KMS-11 (cell line): ENCODE results near the gene MCCC1.
A peak's percentile ranks its signal among the peaks of the same experiment; 100 is the strongest.

Experiments used
- H2AFZ ChIP-seq: fragments of 200-600 bp; sonication (generic); 2 replicates; pipeline ENCODE4 v1.6.1; 2016; ENCODE audit warnings: antibody characterized with exemption, mixed run types, low read depth
- H3K27ac ChIP-seq: fragments of 200-600 bp; sonication (generic); 2 replicates; pipeline ENCODE4 v1.6.1; 2016; ENCODE audit warnings: mild to moderate bottlenecking, mixed run types
- H3K27me3 ChIP-seq: fragments of 200-600 bp; sonication (generic); 2 replicates; pipeline ENCODE4 v1.6.1; 2017; ENCODE audit warnings: mild to moderate bottlenecking, low read depth, mixed run types, moderate library complexity; ENCODE audit not compliant: insufficient read depth
- H3K36me3 ChIP-seq: fragments of 200-600 bp; sonication (generic); 2 replicates; pipeline ENCODE4 v1.6.1; 2017; ENCODE audit warnings: mild to moderate bottlenecking, mixed run types; ENCODE audit not compliant: insufficient read depth
- H3K4me1 ChIP-seq: fragments of 200-600 bp; sonication (generic); 2 replicates; pipeline ENCODE4 v1.6.1; 2016; ENCODE audit warnings: mild to moderate bottlenecking, low read depth, mixed run types; ENCODE audit not compliant: poor library complexity, severe bottlenecking
- H3K4me2 ChIP-seq: fragments of 200-600 bp; sonication (generic); 2 replicates; pipeline ENCODE4 v1.7.0; 2016; ENCODE audit warnings: mild to moderate bottlenecking, mixed run types
- H3K4me3 ChIP-seq: fragments of 200-600 bp; sonication (generic); IDR thresholded peaks from 2 replicates; pipeline ENCODE4 v1.6.1; 2017; ENCODE audit warnings: low read depth, low read length, mixed read lengths; ENCODE audit not compliant: insufficient read depth
- H3K79me2 ChIP-seq: fragments of 200-600 bp; sonication (generic); 2 replicates; pipeline ENCODE4 v1.6.1; 2016; ENCODE audit warnings: low read depth, mixed run types; ENCODE audit not compliant: insufficient read depth
- H3K9ac ChIP-seq: fragments of 200-600 bp; sonication (generic); 2 replicates; pipeline ENCODE4 v1.6.1; 2016; ENCODE audit warnings: mild to moderate bottlenecking, mixed run types
- H4K20me1 ChIP-seq: fragments of 200-600 bp; sonication (generic); 2 replicates; pipeline ENCODE4 v1.6.1; 2016; ENCODE audit warnings: mild to moderate bottlenecking, mixed run types; ENCODE audit not compliant: insufficient read depth
- CTCF ChIP-seq: fragments of 200-600 bp; sonication (generic); conservative IDR thresholded peaks from 2 replicates; pipeline ENCODE4 v1.6.1; 2017; ENCODE audit warnings: low read depth, mild to moderate bottlenecking, antibody characterized with exemption, low read length, moderate library complexity, mixed read lengths

Gene MCCC1

GRCh38 chr3:182970811-182971418, 128.4 kb downstream of the MCCC1 start:
- Histone ChIP-seq H4K20me1 (peaks cover 7% of the 10 kb centered on the region), H3K27me3 (no peaks in the 10 kb centered on the region), H3K36me3 (no peaks in the 10 kb centered on the region), H3K4me2 (no peak overlapping the region), H3K4me3 (no peak overlapping the region), H3K4me1 (peaks cover 46% of the 10 kb centered on the region), H3K9ac (no peak overlapping the region), H2AFZ (no peak overlapping the region), H3K27ac (no peak overlapping the region), H3K79me2 (peaks cover 93% of the 10 kb centered on the region)
- TF ChIP-seq CTCF, result no peak

- Histone ChIP-seq H2AFZ (no peak overlapping the region), H4K20me1 (peaks cover 7% of the 10 kb centered on the region)
These were observed 129.4 kb downstream of the MCCC1 start for GRCh38 chr3:182969853-182970252.

DNA sequence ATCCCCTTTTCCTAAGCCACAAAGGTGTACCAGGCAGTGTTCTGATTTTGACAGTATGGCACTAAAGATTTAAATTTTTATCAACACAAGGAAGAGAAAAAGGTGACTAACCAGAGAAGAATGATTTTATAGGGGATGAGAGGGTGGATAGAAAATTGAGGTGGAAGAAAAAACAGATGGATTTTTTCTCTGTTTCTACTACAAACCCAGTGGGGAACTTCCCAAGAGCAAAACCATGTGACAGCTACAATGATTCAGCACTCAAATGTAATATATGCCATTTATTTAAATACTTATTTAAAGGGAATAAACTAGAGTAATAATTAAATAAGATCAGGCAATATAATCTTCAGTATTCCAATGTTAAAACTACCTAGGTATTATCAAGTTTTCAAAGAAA, 130.0 kb downstream of the MCCC1 start:
- Histone ChIP-seq H3K27ac (no peak overlapping the region), H2AFZ (no peak overlapping the region), H3K27me3 (no peaks in the 10 kb centered on the region), H3K9ac (no peak overlapping the region), H3K4me3 (no peak overlapping the region), H3K4me2 (peak overlapping the region; percentile 4; the same call in 1 of the 2 replicates), H4K20me1 (peaks cover 7% of the 10 kb centered on the region; the same call in 1 of the 2 replicates), H3K4me1 (peaks cover 46% of the 10 kb centered on the region), H3K36me3 (no peaks in the 10 kb centered on the region), H3K79me2 (peaks cover 92% of the 10 kb centered on the region)
- TF ChIP-seq CTCF, result no peak

More at GRCh38 chr3:182969853-182970252, 129.4 kb downstream of the MCCC1 start:
- H3K4me1 ChIP-seq, result peaks cover 46% of the 10 kb centered on the region
- TF ChIP-seq CTCF, result no peak
- H3K27ac ChIP-seq, result no peak overlapping the region
- H3K4me2 ChIP-seq, result peak overlapping the region; percentile 4; the same call in 1 of the 2 replicates
- no peaks in the 10 kb centered on the region for H3K27me3 ChIP-seq
- H3K4me3 ChIP-seq, result no peak overlapping the region
- no peaks in the 10 kb centered on the region for H3K36me3 ChIP-seq
- H3K9ac ChIP-seq, result no peak overlapping the region
- peaks cover 93% of the 10 kb centered on the region for H3K79me2 ChIP-seq

GRCh38 chr3:182967218-182968204, 131.8 kb downstream of the MCCC1 start:
- no peaks in the 10 kb centered on the region for H3K36me3 ChIP-seq
- no peak overlapping the region for H3K4me2 ChIP-seq
- H2AFZ ChIP-seq, result no peak overlapping the region
- peaks cover 74% of the 10 kb centered on the region for H3K79me2 ChIP-seq
- H3K4me3 ChIP-seq, result no peak overlapping the region
- no peak overlapping the region for H3K27ac ChIP-seq
- peaks cover 45% of the 10 kb centered on the region for H3K4me1 ChIP-seq
- H4K20me1 ChIP-seq, result 0 out of 2 replicates have a peak, but pooled peaks cover 5% of the 10 kb centered on the region
- H3K27me3 ChIP-seq, result no peaks in the 10 kb centered on the region
- TF ChIP-seq CTCF, result no peak
- H3K9ac ChIP-seq, result no peak overlapping the region
